Vagina (tissue), 2 donors: ENCODE data around the gene TSPAN9. TPM values are rescaled to one million over a fixed set of nuclear protein-coding genes. Genes with fewer than 3 reads are reported as not detected.

Source experiments
- DNase-seq, 2 donors: peaks; one replicate each; pipeline ENCODE4 v3.0.0-alpha.2; 2017; ENCODE audit errors: extremely low spot score in 2 of 2
- H3K27ac ChIP-seq: fragments of 200-600 bp; sonication (generic); one replicate; pipeline ENCODE4 v1.5.1; 2019
- H3K27me3 ChIP-seq: fragments of 200-600 bp; sonication (generic); one replicate; pipeline ENCODE4 v1.5.1; 2019
- H3K36me3 ChIP-seq, 2 donors: fragments of 200-600 bp; sonication (generic); one replicate each; pipeline ENCODE4 v1.5.1; 2017 to 2019
- H3K4me1 ChIP-seq: fragments of 200-600 bp; sonication (generic); one replicate; pipeline ENCODE4 v1.5.1; 2019
- H3K4me3 ChIP-seq, 2 donors: fragments of 200-600 bp; sonication (generic); 1 replicate in 1 of 2; 2 replicates in 1 of 2; pipeline ENCODE4 v1.5.1; 2016 to 2019
- H3K9me3 ChIP-seq: fragments of 200-600 bp; sonication (generic); one replicate; pipeline ENCODE4 v1.5.1; 2019
- CTCF ChIP-seq, 3 experiments: fragments of 450-650 bp in 2 of 3; fragments of 200-600 bp in 1 of 3; sonication (generic) in 1 of 3; IDR thresholded peaks; one replicate each; pipeline ENCODE4 v1.5.1; 2017 to 2019; ENCODE audit warnings: antibody characterized with exemption in 3 of 3, mild to moderate bottlenecking in 2 of 3, moderate library complexity in 2 of 3
- POLR2A ChIP-seq, 2 donors: fragments of 450-650 bp; IDR thresholded peaks; one replicate each; pipeline ENCODE4 v1.6.1; 2017; ENCODE audit warnings: antibody characterized with exemption in 2 of 2, mild to moderate bottlenecking in 2 of 2, moderate library complexity in 2 of 2
- POLR2AphosphoS5 ChIP-seq, 2 donors: sonication (generic); formaldehyde crosslinking; IDR thresholded peaks; one replicate each; pipeline ENCODE4 v1.9.0; 2017; ENCODE audit warnings: antibody characterized with exemption in 2 of 2, mild to moderate bottlenecking in 2 of 2, low read depth in 1 of 2; ENCODE audit not compliant: insufficient read depth in 1 of 2
- intact Hi-C: fragments of 100-400 bp; cut with DNase I; formaldehyde crosslinking; loops from one replicate; pipeline ENCODE4 v1.15.1; 2023
- total RNA-seq: library from RNA; depleted of rRNA; stranded (reverse); fragments of >200 nt; gene quantifications from one replicate; pipeline ENCODE4 v1.2.3, GENCODE V29; 2016

Gene TSPAN9
- total RNA-seq, 1 donor from 2014 or later: 32.2 TPM

GRCh38 chr12:3078086-3078820 is 1.1 kb downstream of the TSPAN9 start:
- peak overlapping the region; percentile 96 for H3K27ac ChIP-seq

GRCh38 chr12:3081091-3081490 is 3.9 kb downstream of the TSPAN9 start:
- Histone ChIP-seq H3K9me3 (no peaks in the 10 kb centered on the region), H3K4me1 (peaks cover 56% of the 10 kb centered on the region), H3K27ac (no peak overlapping the region), H3K4me3 (no peak overlapping the region), H3K27me3 (no peaks in the 10 kb centered on the region), H3K36me3 (no peaks in the 10 kb centered on the region)
- intact Hi-C loops: no loop called here
- no peak for TF ChIP-seq CTCF (IDR thresholded peaks at IDR 0.05)
- no peak for TF ChIP-seq POLR2AphosphoS5 (IDR thresholded peaks at IDR 0.05; ENCODE audit: insufficient read depth in 1 of 2, low read depth in 1 of 2)
- no peak for TF ChIP-seq POLR2A (IDR thresholded peaks at IDR 0.05)
- DNase-seq: no peak

More at GRCh38 chr12:3078086-3078820, 1.1 kb downstream of the TSPAN9 start:
- no peaks in the 10 kb centered on the region for H3K27me3 ChIP-seq
- H3K4me3 ChIP-seq: peak overlapping the region; percentile 76 to 81
- intact Hi-C loops: loop anchor here (10.0 kb wide), 2 partner anchors 57 to 127 kb away; no protein-coding TSS in a partner anchor
- H3K36me3 ChIP-seq: no peaks in the 10 kb centered on the region
- peaks cover 50% of the 10 kb centered on the region for H3K4me1 ChIP-seq
- DNase-seq: no peak
- TF ChIP-seq CTCF (IDR thresholded peaks at IDR 0.05): no peak
- no peak for TF ChIP-seq POLR2AphosphoS5 (IDR thresholded peaks at IDR 0.05; ENCODE audit: insufficient read depth in 1 of 2, low read depth in 1 of 2)
- H3K9me3 ChIP-seq: no peaks in the 10 kb centered on the region

- Histone ChIP-seq H3K27ac (no peak overlapping the region), H3K4me1 (peaks cover 56% of the 10 kb centered on the region), H3K27me3 (no peaks in the 10 kb centered on the region), H3K36me3 (no peaks in the 10 kb centered on the region), H3K4me3 (no peak overlapping the region), H3K9me3 (no peaks in the 10 kb centered on the region)
- no peak for TF ChIP-seq CTCF (IDR thresholded peaks at IDR 0.05)
- no peak for TF ChIP-seq POLR2AphosphoS5 (IDR thresholded peaks at IDR 0.05; ENCODE audit: insufficient read depth in 1 of 2, low read depth in 1 of 2)
- TF ChIP-seq POLR2A (IDR thresholded peaks at IDR 0.05): no peak
- intact Hi-C loops: no loop called here
- no peak for DNase-seq
Measured at GRCh38 chr12:3081886-3082285, 4.7 kb downstream of the TSPAN9 start.

GRCh38 chr12:3083241-3083920 is 6.2 kb downstream of the TSPAN9 start:
- no peaks in the 10 kb centered on the region for H3K9me3 ChIP-seq
- intact Hi-C loops: no loop called here
- peaks cover 67% of the 10 kb centered on the region for H3K4me1 ChIP-seq
- no peak for TF ChIP-seq CTCF (IDR thresholded peaks at IDR 0.05)
- no peak for TF ChIP-seq POLR2A (IDR thresholded peaks at IDR 0.05)
- no peak for TF ChIP-seq POLR2AphosphoS5 (IDR thresholded peaks at IDR 0.05; ENCODE audit: insufficient read depth in 1 of 2, low read depth in 1 of 2)
- H3K36me3 ChIP-seq: no peaks in the 10 kb centered on the region
- H3K4me3 ChIP-seq: no peak overlapping the region
- no peak overlapping the region for H3K27ac ChIP-seq
- no peak for DNase-seq
- no peaks in the 10 kb centered on the region for H3K27me3 ChIP-seq

- no peaks in the 10 kb centered on the region for H3K9me3 ChIP-seq
- intact Hi-C loops: no loop called here
- no peak for DNase-seq
- no peak overlapping the region for H3K4me3 ChIP-seq
- H3K36me3 ChIP-seq: no peaks in the 10 kb centered on the region
- peaks cover 67% of the 10 kb centered on the region for H3K4me1 ChIP-seq
- H3K27me3 ChIP-seq: no peaks in the 10 kb centered on the region
- no peak overlapping the region for H3K27ac ChIP-seq
- TF ChIP-seq CTCF (IDR thresholded peaks at IDR 0.05) (no peak), POLR2A (IDR thresholded peaks at IDR 0.05) (no peak), POLR2AphosphoS5 (IDR thresholded peaks at IDR 0.05; ENCODE audit: insufficient read depth in 1 of 2, low read depth in 1 of 2) (no peak)
Measured at GRCh38 chr12:3083921-3084347, 6.8 kb downstream of the TSPAN9 start.
